ENCODE results near the gene CIDEC.
"Not testable (repeated sequence)": the region's sequence is repeated elsewhere in the genome, so short reads cannot be mapped to it uniquely, and the experiment has no call there.

Gene CIDEC

GRCh38 chr3:9884555-9885165 is 4.6 kb upstream of the CIDEC start:
- DNase-seq (ENCODE audit: low read depth) = peak; percentile 77
- no peak overlapping the region for H3K4me3 ChIP-seq (ENCODE audit: low read length)
- TF ChIP-seq CTCF (conservative IDR thresholded peaks at IDR 0.05; ENCODE audit: low read length) = peak; percentile 10

- no peak for TF ChIP-seq CTCF (conservative IDR thresholded peaks at IDR 0.05; ENCODE audit: low read length)
- peak; percentile 65 for DNase-seq (ENCODE audit: low read depth)
- H3K4me3 ChIP-seq (ENCODE audit: low read length) = no peak overlapping the region
These were observed 3.9 kb upstream of the CIDEC start for GRCh38 chr3:9883706-9884554.

GRCh38 chr3:9881441-9881840 is 1.4 kb upstream of the CIDEC start:
- no peak for TF ChIP-seq CTCF (conservative IDR thresholded peaks at IDR 0.05; ENCODE audit: low read length)
- no peak overlapping the region for H3K4me3 ChIP-seq (ENCODE audit: low read length)
- DNase-seq (ENCODE audit: low read depth) = no peak

GRCh38 chr3:9878700-9879099 is 1.4 kb downstream of the CIDEC start:
- H3K4me3 ChIP-seq (ENCODE audit: low read length) = no peak overlapping the region
- no peak for DNase-seq (ENCODE audit: low read depth)
- no peak for TF ChIP-seq CTCF (conservative IDR thresholded peaks at IDR 0.05; ENCODE audit: low read length)

- no peak for TF ChIP-seq CTCF (conservative IDR thresholded peaks at IDR 0.05; ENCODE audit: low read length)
- H3K4me3 ChIP-seq (ENCODE audit: low read length) = no peak overlapping the region
- no peak for DNase-seq (ENCODE audit: low read depth)
These were observed 3.1 kb downstream of the CIDEC start for GRCh38 chr3:9876991-9877390.

- not testable (repeated sequence) for H3K4me3 ChIP-seq (ENCODE audit: low read length); DNase-seq (ENCODE audit: low read depth)
These were observed 3.8 kb downstream of the CIDEC start for GRCh38 chr3:9876255-9876654.

GRCh38 chr3:9875448-9875847 is 4.6 kb downstream of the CIDEC start:
- no peak overlapping the region for H3K4me3 ChIP-seq (ENCODE audit: low read length)
- DNase-seq (ENCODE audit: low read depth) = no peak
- no peak for TF ChIP-seq CTCF (conservative IDR thresholded peaks at IDR 0.05; ENCODE audit: low read length)

GRCh38 chr3:9872067-9872466 is 8.0 kb downstream of the CIDEC start:
- not testable (repeated sequence) for DNase-seq (ENCODE audit: low read depth); H3K4me3 ChIP-seq (ENCODE audit: low read length)
